ENCODE data around the gene RAC2. TPM values are rescaled to one million over a fixed set of nuclear protein-coding genes. Genes with fewer than 3 reads are reported as not detected.

RAC2 gene
- total RNA-seq, 1 donor from 2014 or later, result 4.8 TPM

DNA sequence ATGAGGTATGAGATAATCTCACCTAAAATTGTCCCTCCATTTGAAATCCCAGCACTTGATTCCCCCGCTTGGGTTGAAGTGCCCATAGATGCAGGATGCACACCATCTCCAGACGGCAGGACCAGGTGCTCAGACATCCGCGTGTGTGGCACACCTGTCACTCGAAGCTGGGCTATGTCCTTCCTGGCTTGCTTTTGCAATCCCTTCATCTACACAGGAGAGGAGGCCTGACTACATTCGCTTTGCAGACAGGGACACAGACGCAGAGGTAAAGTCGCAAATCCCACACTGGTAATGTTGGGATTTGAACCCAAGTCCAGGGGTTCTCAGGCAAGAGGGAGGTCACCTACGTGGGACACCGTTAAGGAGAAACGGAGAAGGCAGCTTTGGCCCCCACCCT lies 31.1 kb upstream of the RAC2 start:
- DNase-seq, result no peak

DNA sequence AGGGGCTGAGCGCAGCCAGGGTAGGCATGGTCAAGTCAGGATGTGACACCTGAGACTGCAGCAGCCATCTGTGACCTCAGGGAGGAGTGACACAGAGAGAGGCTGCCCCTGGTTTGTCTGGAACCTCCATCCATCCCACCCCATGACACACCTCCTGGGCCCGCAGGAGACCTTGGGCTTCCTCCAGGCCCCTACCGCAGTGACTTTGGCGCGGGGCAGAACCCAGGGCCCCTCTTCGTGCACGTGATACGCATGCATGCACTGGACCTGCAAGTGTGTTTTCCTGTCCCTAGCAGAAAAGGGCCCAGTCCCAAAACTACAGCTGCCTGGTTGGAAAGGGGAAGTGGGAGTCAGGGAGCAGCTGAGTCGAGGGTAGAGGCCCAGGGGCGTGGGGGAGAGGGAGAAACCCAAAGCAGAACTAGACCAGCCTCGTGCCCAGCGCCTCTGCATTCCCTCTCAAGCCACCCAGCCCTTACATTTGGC lies 30.4 kb upstream of the RAC2 start:
- DNase-seq, result no peak

DNA sequence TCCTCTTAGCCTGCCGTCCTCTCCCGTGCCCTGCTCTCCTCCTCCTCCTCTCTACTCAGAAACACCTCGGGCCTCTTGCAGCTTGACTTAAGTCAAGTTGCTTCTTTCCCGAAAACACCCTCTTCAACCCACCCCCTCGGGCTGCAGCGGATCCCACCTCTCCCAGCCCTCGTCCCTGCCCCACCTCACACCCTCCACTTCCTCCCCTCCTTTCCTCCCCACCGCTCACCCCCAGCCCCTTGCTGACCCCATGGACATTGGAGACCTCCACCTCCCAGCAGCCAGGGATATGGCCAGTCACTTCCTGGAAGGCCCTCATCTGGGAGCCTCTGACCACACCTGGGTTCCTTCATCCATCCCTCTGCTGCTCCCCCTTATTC lies 29.8 kb upstream of the RAC2 start:
- DNase-seq, result no peak

DNA sequence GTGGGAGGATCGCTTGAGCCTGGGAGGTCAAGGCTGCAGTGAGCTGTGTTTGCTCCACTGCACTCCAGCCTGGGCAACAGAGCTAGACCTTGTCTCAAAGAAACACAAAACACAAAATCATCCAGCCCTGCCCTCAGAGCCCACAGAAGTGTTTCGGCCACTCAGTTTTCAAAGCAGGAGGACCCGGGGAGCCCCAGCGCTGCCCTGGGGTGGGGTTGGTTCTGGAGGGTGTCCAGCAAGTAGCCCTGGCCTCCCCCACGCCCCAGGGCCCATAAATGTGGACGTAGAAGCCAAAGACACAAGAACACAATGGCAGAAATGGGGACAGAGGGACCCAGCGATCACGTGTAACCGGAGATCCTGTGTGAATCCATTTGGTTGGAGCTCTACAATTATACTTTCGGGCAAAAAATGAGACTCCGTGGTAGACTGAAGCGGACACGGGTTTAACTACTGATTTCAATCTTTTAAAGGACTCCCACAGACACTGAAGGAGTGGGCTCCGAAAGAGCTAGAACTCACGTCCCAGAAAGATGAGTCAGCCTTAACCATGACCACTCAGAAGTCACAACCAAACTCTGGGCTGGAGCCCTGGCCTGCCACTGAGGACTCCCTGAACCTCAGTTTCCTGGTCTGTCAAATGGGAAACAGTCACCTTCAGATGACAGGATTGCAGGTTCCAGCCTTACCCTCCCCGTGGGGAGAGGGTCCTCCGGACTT lies 29.2 kb upstream of the RAC2 start:
- no peak for DNase-seq

DNA sequence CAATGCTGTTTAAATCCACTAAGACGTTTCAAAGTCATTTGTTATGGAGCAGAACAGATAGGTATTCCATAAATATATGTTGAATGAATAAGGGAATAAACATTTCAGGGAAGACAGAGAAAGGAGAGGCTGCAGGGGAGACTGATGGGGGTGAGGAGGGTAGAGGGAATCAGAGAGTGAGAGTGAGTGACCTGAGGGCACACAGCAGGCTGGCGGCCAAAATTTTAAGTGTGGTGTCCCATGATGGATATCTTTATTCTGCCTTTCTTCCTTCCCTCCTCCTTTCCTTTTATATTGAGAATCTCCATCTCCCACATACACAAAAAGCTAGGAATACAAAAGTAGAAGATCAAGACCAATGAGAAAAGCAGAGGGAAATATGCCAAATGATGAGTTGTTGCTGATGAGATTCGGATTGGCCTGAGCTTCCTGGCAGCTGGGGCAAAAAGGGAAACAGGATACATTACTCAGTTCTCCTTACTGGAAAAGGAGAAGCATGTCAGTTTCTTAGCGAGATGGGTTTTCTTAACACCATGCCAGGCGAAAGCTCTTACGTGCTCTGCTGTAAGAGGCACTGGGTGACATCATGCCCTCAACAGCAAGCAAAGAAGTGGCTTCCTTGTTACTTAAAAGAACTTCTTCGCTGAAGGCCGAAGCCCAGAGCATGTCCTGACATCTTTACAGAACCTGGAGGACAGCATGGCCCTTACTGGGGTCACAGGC lies 27.0 kb upstream of the RAC2 start:
- no peak for DNase-seq

DNA sequence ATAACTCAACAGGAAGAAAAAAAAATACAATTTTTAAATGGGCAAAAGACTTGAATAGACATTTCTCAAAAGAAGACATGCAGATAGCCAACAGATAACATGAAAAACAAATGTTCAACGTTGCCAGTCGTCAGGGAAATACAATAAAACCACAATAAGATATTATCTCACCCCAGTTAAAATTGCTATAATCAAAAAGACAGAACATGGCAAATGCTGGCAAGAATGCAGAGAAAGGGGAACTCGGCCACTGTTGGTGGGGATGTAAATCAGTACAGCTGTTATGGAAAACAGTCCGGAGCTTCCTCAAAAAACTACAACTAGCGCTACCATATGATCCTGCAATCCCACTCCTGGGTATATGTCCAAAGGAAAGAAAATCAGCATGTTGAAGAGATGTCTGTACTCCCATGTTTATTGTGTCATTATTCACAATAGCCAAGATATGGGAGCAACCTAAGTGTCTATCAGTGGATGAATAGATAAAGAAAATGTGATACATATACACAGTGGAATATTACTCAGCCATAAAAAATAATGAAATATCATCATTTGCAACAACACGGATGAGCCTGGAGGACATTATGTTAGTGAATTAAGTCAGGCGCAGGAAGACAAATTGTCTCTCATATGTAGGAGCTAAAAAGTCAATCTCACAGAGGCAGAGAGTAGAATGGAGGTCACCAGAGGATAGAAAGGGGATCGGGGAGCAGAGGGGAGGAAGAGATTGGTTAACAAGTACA lies 26.0 kb upstream of the RAC2 start:
- DNase-seq, result no peak

DNA sequence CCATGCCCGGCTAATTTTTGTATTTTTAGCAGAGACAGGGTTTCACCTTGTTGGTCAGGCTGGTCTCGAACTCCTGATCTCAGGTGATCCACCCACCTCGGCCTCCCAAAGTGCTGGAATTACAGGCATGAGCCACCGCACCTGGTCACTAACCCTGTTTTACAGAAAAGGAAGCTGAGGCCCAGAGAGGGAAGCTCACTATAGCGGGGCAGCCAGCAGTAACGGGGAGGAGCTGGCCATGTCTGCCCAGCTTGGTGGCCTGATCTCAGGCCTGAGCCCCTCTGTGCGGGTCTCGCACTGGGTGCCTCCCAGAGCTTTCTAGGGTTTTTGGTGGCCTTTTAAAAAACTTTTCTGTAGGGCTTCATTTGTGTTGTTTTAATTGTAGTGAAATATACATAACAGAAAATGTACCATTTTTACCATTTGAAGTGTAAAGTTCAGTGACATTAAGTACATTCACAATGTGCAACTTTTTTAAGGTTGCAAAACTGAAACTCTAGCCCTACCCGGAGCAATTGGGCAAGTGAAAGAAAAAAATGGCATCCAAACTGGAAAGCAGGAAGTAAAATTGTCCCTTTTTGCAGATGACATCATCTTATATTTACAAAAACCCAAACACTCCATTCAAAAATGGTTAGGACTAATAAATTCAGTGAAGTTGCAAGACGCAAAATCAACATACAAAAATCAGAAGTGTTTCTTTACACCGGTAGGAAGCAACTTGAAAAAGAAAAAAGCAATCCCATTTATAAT lies 23.8 kb upstream of the RAC2 start:
- no peak for DNase-seq

DNA sequence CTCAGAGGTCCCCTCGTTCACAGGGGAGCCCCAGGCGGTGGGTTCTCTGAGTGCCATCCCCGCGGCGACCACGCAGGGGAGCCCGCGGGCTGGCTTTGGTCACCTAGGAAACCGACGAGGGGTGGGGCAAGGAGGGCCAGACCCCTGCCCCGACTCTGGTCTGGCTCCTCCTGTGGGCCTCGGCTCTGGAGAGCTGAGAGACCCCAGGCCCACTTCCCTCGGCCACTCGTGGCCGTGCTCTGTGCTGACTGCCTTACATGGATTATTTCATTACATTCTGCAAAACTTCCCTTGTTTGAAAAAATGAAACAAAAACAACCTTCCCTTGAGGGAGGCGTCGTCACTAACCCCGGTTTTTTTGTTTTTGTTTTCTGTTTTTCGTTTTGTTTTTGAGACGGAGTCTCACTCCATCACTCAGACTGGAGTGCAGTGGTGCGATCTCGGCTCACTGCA lies 23.1 kb upstream of the RAC2 start:
- peak; percentile 62 for DNase-seq

DNA sequence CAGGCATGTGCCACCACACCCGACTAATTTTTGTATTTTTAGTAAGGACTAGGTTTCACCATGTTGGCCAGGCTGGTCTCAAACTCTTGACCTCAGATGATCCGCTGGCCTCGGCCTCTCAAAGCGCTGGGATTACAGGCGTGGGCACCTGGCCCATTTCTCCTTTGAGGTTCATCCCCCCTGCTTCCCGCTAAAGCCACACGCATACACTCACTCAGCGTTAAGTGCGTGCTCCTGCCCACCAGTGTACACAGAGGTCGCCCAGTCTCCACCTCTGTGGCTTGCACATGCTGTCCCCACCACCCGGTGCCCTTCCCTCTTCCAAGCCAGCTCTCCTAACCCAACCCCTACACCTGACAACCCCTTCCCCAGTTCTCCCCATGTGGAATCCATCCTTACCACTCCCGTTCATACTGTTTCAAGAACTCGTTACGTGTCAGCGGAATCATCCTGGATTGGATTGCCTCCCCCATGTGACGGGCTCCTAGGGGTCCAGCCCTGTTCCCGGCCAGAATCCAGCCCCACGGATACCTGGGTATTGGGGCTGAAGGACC lies 22.6 kb upstream of the RAC2 start:
- DNase-seq, result no peak

DNA sequence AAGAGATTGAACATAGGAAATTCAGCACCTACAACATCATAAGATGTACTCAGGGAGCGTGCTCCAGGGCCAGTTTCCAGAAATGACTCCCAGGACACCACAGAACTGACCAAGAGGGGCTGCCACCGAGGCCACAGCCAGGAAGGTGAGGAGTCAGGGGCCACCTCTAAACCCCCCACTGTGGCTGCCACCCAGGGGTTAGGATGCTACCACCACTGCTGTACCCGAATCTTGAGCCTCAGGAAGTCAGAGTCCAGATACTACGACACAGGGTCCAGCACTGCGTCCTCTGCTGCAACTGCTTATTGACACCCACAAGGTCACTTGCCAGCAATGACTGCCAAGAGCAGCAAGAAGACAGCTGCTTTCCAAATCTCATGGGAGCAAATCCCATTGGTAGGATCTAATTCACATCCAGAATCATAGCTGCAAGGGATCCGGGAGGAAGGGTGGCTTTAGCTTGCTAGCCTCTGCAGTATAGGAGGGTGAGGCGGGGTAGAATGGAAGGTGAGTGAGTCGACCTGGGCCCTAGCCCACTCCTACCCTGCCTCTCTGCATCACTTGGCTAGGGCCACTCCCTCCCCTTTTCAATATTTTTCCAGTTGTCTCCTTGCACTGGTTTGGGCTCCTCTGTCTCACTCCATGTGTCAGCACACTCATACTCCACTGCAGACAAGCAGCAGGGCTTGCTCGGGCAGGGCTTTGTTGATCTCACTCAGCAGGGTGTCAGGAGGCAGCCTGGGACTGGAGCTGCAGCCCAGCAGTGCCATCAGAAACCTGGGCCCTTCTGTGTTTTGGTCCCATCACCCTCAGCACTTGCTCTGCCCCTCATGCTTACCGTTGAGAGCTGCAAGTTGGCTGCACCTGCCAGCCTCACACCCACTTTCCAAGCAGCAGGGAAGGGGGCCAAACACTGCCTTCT lies 20.2 kb upstream of the RAC2 start:
- DNase-seq, result no peak

DNA sequence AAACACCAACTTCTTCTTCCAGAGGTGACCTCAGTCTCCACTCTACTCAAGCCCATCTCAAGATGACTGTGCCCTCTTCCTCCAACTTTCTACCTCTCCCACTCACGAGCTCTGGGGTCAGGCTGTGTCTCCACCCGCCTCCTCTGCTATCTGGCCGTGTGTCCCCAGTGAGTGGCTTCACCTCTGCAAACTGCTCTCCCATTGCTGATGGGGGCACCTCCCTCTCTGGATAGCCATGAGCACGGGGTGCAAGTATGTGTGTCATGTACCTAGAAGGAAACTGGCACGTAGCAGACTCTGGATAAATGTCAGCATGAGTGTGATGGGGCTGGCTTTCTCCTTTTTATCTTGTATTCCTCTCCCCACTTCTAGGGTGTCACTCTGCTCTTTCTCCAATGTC lies 18.3 kb upstream of the RAC2 start:
- no peak for DNase-seq

DNA sequence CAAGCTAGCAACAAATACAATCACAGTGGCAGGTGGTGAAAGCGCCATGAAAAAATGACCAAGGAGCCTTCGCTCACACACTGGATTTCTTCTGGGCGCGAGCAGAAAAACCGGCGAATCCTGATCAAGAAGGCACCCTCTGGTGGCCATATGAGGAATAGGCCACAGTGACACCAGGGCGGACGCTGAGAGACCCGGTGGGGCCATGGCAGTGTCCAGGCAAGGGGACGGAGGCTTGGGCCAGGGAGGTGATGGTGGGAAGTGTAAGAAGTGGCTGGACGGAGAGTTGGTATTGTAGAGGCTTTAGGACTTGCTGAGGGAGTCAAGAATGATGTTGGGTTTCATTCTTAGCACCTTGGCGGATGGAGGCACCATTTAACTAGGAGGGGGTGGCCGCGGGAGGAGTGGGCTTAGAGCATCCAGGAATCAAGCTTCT lies 16.9 kb upstream of the RAC2 start:
- peak; percentile 70 for DNase-seq

DNA sequence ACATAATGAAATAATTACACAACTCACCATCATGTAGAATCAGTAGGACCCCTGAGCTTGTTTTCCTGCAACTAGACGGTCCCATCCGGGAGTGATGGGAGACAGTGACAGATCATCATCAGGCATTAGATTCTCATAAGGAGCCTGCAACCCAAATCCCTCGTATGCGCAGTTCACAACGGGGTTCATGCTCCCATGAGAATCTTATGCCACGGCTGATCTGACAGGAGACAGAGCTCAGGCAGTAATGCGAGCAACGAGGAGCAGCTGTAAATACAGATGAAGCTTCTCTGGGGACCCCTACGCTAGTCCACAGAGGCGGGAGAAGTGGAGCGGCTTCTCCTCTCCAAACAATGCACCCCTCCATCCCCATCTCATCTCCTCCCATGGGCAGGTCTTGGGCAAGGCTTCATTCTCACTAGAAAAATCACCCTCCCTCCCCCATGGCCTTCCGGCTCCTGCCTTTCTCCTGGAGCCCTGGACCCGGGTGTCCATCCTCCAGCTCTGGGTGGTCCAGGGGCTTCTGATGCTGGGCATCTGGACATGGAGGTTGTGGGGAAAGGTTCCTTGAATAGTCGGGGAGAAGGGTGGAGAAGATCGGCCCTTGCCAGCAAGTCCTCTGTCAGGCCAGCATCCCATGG lies 16.2 kb upstream of the RAC2 start:
- no peak for DNase-seq

DNA sequence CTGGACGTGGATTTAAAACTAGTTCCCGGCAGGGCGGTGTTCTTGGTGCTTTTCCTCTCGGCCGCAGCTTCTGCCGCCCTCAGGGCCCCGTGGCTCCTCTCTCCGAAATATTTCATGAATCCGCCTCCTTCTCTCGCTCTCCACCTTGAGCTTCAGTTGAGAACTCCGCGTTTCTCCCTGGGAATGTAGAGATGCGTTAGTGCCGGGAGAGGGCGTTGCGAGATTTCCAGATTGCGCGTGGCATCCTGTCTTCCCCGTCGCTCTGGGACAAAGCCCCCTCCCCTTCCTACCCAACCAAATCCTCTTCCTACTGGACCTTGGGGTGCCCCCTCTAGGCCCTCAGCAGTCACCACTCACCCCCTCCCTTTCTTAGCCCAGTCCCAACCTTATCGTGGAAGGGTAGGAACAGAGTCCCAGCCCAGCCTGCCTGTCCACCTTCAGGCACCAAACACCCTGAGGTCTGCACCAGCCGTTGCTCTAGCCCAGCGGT lies 15.5 kb upstream of the RAC2 start:
- DNase-seq, result peak; percentile 65

DNA sequence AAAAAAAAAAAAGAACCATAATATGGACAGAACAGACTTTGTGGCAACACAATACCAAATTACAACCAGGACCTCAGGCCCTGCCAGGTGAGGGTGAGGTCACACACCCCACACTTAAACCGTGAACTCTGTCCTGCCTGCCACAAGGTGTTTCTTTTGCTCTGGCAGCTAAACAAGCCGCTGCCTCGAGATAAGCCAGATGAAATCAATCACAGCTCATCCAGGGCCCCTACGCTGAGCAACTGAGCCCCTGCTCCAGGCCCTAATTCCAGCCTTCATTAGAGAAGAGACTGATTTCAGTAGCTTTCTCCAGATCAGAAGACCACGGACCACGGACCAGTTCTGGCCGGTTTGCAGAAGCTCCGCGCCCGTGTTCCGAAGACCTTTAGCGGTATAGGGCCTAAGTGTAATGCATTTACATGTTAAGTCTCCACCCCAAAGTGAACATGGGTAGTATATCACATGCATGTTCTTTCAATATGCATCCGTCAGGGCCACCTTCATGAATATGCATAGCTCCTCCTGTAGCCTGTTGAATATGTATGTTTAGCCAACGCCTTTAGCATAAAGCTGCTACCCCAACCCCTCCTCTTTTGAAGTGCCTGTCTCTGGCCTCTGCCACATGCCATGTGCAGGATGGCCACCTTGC lies 14.8 kb upstream of the RAC2 start:
- DNase-seq, result no peak

DNA sequence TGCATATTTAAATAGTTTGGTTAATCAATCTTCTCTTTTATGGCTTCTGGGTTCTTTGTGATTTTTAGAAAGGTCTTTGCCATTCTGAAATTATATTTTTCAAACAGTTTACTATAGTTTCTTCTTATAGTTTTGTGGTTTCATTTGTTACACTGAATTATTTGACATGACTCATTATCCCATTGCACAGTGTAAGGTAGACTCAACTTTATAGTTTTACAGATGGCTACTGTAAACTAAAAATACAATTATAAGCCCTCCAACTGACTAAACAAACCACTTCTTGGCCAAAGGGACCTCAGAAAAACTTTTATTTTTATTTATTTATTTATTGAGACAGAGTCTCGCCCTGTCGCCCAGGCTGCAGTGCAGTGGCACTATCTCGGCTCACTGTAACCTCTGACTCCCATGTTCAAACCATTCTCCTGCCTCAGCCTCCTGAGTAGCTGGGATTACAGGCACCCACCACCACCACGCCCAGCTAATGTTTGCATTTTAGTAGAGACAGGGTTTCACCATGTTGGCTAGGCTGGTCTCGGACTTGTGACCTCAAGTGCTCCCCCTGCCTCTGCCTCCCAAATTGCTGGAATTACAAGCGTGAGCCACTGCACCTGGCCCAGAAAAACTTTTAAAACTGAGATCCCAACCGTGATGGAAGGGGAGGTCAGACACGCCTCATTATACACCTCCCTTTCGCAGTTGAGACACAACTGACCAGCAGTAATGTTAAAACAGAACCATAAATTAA lies 14.1 kb upstream of the RAC2 start:
- no peak for DNase-seq

DNA sequence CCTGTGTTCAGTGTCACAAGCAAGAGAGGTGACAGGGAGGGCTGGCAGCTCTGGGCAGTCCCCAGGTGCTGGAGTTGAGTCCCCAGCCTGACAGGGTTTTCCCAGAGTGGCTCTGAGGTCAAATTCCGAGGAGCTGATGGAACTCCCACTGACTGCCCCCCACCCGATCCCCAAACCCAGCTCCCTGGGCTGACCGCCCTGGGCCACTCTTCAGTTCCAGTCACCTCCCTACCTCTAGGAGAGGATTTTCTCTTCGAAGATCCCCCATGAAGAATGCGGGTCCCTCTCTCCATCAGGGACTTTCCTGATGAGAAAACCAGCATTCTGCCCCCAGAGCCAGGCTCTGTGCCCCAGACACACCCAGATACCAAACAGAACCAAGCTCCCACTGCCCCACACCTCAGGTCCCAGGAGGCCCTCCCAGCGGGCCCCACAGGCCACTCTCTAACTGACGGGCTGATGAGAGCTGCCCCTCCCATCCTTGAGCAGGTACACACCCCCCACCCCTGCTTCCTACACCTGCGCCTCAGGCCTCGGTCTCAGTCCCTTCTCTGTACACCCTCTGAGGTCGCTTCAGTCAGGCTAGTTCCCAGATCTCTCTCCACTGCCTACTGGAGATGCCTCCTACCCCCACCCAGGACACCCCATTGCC lies 12.1 kb upstream of the RAC2 start:
- no peak for DNase-seq

DNA sequence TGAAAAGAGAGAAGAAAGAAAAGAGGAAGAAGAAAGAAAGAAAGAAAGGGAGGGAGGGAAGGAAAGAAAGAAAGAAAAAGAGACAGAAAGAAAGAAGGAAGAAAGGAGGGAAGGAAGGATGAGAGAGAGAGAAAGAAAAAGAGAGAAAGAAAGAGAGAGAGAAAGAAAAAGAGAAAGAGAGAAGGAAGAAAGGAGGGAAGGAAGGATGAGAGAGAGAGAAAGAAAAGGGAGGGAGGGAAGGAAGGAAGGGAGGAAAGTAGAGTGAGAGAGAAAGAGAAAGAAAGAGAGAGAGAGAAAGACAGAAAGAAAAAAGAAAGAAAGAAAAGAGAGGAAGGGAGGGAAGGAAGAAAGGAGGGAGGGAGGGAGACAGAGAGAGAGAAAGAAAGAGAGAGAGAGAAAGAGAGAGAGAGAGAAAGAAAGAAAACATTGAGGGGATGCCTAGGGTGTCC lies 11.5 kb upstream of the RAC2 start:
- DNase-seq, result no peak

All from tongue (tissue), 2 donors.